Activated naive CD4-positive, alpha-beta T cell treated with anti-CD3 and anti-CD28 coated beads, Interleukin-2, amount 50 U/mL, for 16 hours (primary cell): ENCODE data around the gene UTP14C.
"Not testable (repeated sequence)": the region's sequence is repeated elsewhere in the genome, so short reads cannot be mapped to it uniquely, and the experiment has no call there.

Experiments
- DNase-seq: peaks from one replicate; pipeline ENCODE4 v3.0.0-alpha.2; 2020

Gene UTP14C

GRCh38 chr13:52024481-52024880 is at the start of gene UTP14C:
Gene UTP14C (plus strand): TSS chr13:52024691. CDS start chr13:52028805, 4,114 bp downstream.
- DNase-seq: no peak

- DNase-seq: no peak
These were observed 48.1 kb upstream of the UTP14C start for GRCh38 chr13:51976423-51976822.

- no peak for DNase-seq
These were observed 47.6 kb upstream of the UTP14C start for GRCh38 chr13:51976890-51977289.

GRCh38 chr13:51977625-51978024 is 46.9 kb upstream of the UTP14C start:
- DNase-seq: no peak

- DNase-seq: no peak
These were observed 45.5 kb upstream of the UTP14C start for GRCh38 chr13:51978796-51979556.

- DNase-seq: no peak
These were observed 43.6 kb upstream of the UTP14C start for GRCh38 chr13:51980908-51981307.

GRCh38 chr13:51981355-51981754 is 43.1 kb upstream of the UTP14C start:
- no peak for DNase-seq

GRCh38 chr13:51983292-51983691 is 41.2 kb upstream of the UTP14C start:
- DNase-seq: not testable (repeated sequence)

- DNase-seq: not testable (repeated sequence)
These were observed 39.6 kb upstream of the UTP14C start for GRCh38 chr13:51984904-51985303.

GRCh38 chr13:51988988-51989618 is 35.4 kb upstream of the UTP14C start:
- no peak for DNase-seq

GRCh38 chr13:51993713-51994112 is 30.8 kb upstream of the UTP14C start:
- DNase-seq: no peak

GRCh38 chr13:51995677-51996551 is 28.6 kb upstream of the UTP14C start:
- DNase-seq: no peak

GRCh38 chr13:51996641-51997040 is 27.9 kb upstream of the UTP14C start:
- DNase-seq: no peak

GRCh38 chr13:51997186-51997585 is 27.3 kb upstream of the UTP14C start:
- DNase-seq: no peak

GRCh38 chr13:51997641-51998330 is 26.7 kb upstream of the UTP14C start:
- no peak for DNase-seq

- no peak for DNase-seq
These were observed 25.6 kb upstream of the UTP14C start for GRCh38 chr13:51998723-51999509.

GRCh38 chr13:51999510-51999911 is 25.0 kb upstream of the UTP14C start:
- no peak for DNase-seq

GRCh38 chr13:51999921-52000320 is 24.6 kb upstream of the UTP14C start:
- no peak for DNase-seq

- no peak for DNase-seq
These were observed 23.3 kb upstream of the UTP14C start for GRCh38 chr13:52001120-52001731.

GRCh38 chr13:52002361-52002760 is 22.1 kb upstream of the UTP14C start:
- DNase-seq: no peak

- no peak for DNase-seq
These were observed 20.9 kb upstream of the UTP14C start for GRCh38 chr13:52003541-52003940.
